ENCODE data around the gene WDR27. TPM values are rescaled to one million over a fixed set of nuclear protein-coding genes. Genes with fewer than 3 reads are reported as not detected.

The WDR27 gene
- polyA plus RNA-seq, 1 experiment: 28.7 TPM

DNA sequence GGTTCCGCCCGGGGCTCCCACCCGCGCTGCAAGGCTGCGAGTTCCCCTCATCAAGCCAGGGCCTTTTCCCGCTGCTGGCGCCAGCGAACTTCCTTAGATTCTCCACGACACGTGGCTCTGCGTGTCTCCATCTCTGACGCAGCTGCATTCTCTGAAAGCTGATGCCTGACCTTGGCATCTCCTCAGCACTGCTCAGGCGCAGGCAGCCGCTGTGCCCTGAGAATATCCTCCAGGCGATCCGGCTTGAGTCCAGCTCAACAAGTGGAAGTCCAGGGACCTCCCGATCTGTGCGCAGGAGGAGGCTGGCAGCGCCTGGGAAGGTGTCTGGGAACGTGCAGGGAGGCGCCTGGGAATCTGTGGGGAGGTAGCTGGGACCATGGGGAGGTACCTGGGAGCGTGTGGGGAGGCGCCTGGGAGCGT, 277.0 kb downstream of the WDR27 start:
- Histone ChIP-seq H3K4me3 (ENCODE audit: low read depth, low read length) (peak overlapping the region; percentile 12; the same call in 1 of the 2 replicates), H3K27me3 (ENCODE audit: control insufficient read depth, insufficient read depth, low read length) (no peaks in the 10 kb centered on the region), H3K36me3 (ENCODE audit: control insufficient read depth, insufficient read depth, low read length) (no peaks in the 10 kb centered on the region)
- CTCF ChIA-PET: interaction anchor here (0.7 kb wide), 1 partner anchor 200 kb away, joined by 3 read pairs; no protein-coding TSS in a partner anchor
- POLR2A ChIA-PET: no interaction called here
- TF ChIP-seq, protein P1, sequence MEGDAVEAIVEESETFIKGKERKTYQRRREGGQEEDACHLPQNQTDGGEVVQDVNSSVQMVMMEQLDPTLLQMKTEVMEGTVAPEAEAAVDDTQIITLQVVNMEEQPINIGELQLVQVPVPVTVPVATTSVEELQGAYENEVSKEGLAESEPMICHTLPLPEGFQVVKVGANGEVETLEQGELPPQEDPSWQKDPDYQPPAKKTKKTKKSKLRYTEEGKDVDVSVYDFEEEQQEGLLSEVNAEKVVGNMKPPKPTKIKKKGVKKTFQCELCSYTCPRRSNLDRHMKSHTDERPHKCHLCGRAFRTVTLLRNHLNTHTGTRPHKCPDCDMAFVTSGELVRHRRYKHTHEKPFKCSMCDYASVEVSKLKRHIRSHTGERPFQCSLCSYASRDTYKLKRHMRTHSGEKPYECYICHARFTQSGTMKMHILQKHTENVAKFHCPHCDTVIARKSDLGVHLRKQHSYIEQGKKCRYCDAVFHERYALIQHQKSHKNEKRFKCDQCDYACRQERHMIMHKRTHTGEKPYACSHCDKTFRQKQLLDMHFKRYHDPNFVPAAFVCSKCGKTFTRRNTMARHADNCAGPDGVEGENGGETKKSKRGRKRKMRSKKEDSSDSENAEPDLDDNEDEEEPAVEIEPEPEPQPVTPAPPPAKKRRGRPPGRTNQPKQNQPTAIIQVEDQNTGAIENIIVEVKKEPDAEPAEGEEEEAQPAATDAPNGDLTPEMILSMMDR (IDR thresholded peaks at IDR 0.05; ENCODE audit: insufficient read depth, low read depth, low read length): no peak
- no peak for DNase-seq (ENCODE audit: low read depth)

DNA sequence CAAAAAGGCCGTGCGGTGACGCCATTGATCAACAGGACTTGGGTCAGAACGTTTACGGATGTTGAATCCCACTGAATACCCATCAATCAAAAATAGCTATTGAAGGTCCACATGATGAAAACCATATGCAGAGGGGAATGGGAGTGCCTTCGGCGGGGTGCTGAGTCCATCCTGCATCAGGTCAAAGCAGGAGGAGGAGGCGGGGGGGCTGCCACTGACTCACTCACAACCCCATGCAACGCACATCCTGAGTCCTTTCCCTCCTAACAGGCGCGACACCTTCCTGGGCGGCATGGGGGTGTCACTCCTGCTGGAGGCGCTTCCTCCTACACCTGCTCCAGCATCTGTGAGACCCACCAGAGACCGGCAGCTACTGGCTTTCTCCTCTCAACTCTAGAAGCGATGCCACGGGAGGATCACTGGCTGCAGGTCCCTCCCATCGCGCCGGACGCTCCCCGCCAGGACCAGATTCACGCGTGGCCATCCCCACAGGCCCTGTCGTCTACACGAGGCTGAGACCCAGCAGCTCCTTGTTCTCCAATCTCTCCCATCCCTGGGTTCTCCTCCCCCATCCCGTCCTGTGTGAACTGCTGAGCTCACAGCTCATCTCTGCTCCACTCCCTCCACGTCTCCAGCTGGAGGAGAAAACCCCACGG, 277.6 kb downstream of the WDR27 start:
- DNase-seq (ENCODE audit: low read depth): no peak
- CTCF ChIA-PET: interaction anchor here (0.7 kb wide), 1 partner anchor 200 kb away, joined by 3 read pairs; no protein-coding TSS in a partner anchor
- H3K4me3 ChIP-seq (ENCODE audit: low read depth, low read length): peak overlapping the region; percentile 12; the same call in 1 of the 2 replicates

DNA sequence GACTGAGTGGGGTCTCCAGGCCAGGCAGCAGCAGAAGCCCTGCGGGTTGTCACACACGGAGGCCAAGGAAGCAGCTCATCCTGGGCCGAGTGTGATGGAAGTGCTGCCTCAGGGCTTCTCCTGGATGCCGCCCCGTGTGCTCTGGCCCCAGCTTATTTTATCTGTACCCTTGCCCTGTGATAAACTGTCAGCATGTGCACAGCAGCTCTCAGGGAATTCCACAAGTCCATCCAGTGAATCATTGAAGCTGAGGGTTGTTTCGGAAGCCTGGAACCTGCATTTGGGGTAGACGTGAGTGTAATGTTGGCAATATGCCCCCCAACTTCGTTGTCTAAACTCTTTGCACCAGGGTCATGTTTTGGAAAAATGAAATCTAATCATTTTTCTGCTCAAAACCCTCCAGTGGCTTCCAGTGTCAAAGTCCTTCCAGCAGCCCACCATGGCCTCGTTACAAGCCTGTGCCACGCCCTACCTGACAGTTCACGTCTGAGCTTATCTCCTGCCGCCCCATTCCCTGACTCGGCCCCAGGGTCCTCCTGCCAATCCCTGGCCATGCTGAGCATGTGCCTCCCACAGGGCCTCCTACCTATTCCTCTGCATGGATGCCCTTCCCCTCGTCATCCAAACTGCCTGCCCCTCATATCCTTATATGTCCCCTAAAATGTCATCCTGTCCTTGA, 280.1 kb downstream of the WDR27 start:
- Histone ChIP-seq H3K27me3 (ENCODE audit: control insufficient read depth, insufficient read depth, low read length) (no peaks in the 10 kb centered on the region), H3K36me3 (ENCODE audit: control insufficient read depth, insufficient read depth, low read length) (no peaks in the 10 kb centered on the region), H3K4me3 (ENCODE audit: low read depth, low read length) (no peak overlapping the region)
- ChIA-PET CTCF (interaction anchor here (0.6 to 1.3 kb wide), 3 partner anchors 10 to 462 kb away, joined by 3 to 4 read pairs (median 3); no protein-coding TSS in a partner anchor), POLR2A (no interaction called here)
- DNase-seq (ENCODE audit: low read depth): no peak
- TF ChIP-seq, protein P1 (IDR thresholded peaks at IDR 0.05; ENCODE audit: insufficient read depth, low read depth, low read length): no peak

More for the DNA sequence above, 277.6 kb downstream of the WDR27 start:
- H3K36me3 ChIP-seq (ENCODE audit: control insufficient read depth, insufficient read depth, low read length): no peaks in the 10 kb centered on the region
- TF ChIP-seq, protein P1 (IDR thresholded peaks at IDR 0.05; ENCODE audit: insufficient read depth, low read depth, low read length): no peak
- no peaks in the 10 kb centered on the region for H3K27me3 ChIP-seq (ENCODE audit: control insufficient read depth, insufficient read depth, low read length)
- POLR2A ChIA-PET: no interaction called here

DNA sequence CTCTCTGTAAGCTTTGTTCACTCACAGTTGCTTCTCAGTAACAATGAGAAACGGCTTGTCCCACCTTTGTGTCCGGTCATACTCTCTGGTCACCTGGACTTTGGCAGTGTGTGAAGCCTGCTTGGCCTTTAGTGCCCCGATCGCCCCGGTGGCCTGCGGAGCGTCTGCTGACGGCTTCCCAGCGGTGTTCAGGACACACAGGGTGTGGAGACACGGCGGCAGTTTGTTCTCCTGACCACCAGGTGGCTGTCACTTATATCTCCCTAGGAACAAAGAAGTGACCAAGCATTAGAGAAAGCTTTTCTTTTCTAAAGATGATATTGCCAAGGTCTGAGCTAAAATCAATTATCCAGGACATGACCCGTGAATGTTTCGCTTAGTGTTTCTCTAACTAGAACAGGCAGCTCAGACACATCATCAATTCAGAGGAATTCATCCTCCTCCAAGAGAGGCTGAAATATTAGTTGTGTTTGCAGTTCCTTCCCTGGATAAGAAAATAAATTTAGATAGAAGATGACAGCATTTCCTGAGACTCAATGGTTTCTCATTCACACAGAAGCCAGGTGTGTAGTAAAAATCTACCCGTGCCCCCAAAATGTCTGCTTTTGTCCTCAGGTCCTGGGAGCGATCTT, 280.8 kb downstream of the WDR27 start:
- no peak for DNase-seq (ENCODE audit: low read depth)
- POLR2A ChIA-PET: no interaction called here
- Histone ChIP-seq H3K27me3 (ENCODE audit: control insufficient read depth, insufficient read depth, low read length) (no peaks in the 10 kb centered on the region), H3K4me3 (ENCODE audit: low read depth, low read length) (no peak overlapping the region), H3K36me3 (ENCODE audit: control insufficient read depth, insufficient read depth, low read length) (no peaks in the 10 kb centered on the region)
- CTCF ChIA-PET: interaction anchor here (0.6 to 1.3 kb wide), 2 partner anchors 9 to 461 kb away, joined by 3 to 4 read pairs; no protein-coding TSS in a partner anchor
- TF ChIP-seq, protein P1 (IDR thresholded peaks at IDR 0.05; ENCODE audit: insufficient read depth, low read depth, low read length): no peak

DNA sequence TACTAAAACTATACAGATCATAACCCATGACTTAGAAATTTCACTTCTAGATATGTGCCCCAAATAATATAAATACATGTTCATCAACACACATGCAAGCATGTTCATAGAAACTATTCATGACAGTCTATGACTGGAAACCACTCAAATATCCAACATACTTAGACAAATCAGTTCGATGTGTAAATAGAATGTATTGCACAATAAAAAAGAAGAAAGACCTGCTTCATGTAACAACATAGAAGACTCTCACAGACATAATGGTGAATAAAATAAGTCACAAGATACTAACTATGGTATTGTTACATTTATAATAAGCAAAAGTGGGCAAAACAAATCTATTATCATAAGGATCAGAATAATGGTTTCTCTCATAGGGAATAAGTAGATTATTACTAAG, 284.7 kb downstream of the WDR27 start:
- ChIA-PET POLR2A (no interaction called here), CTCF (no interaction called here)
- Histone ChIP-seq H3K4me3 (ENCODE audit: low read depth, low read length) (no peak overlapping the region), H3K36me3 (ENCODE audit: control insufficient read depth, insufficient read depth, low read length) (no peaks in the 10 kb centered on the region), H3K27me3 (ENCODE audit: control insufficient read depth, insufficient read depth, low read length) (no peaks in the 10 kb centered on the region)
- TF ChIP-seq, protein P1 (IDR thresholded peaks at IDR 0.05; ENCODE audit: insufficient read depth, low read depth, low read length): no peak
- DNase-seq (ENCODE audit: low read depth): no peak
